ENCODE measurements around the gene IGLON5.

IGLON5 gene

GRCh38 chr19:51368366-51369282, 57.2 kb downstream of the IGLON5 start, which contains the start of gene CLDND2:
CLDND2 (minus strand) TSS chr19:51369003; CDS start chr19:51368577, 426 bp downstream.
- Histone ChIP-seq H3K4me1 (ENCODE audit: control insufficient read depth in 1 of 2, insufficient read depth in 2 of 2, low read length in 2 of 2) (peaks cover 16 to 22% of the 10 kb centered on the region in 2 experiments), H2AFZ (ENCODE audit: insufficient read depth, low read length, poor library complexity) (peak within 1 kb of the TSS; percentile 80), H3K27me3 (ENCODE audit: insufficient read depth, low read length) (no peaks in the 10 kb centered on the region), H3K9me3 (ENCODE audit: insufficient read depth, low read depth, low read length) (no peaks in the 10 kb centered on the region), H3K4me2 (ENCODE audit: low read length) (peak within 1 kb of the TSS; percentile 90), H3K4me3 (ENCODE audit: low read depth, low read length) (peak within 1 kb of the TSS; percentile 92), H3K14ac (ENCODE audit: low read length) (peak within 1 kb of the TSS; percentile 90), H4K8ac (ENCODE audit: low read depth, low read length) (peak within 1 kb of the TSS; percentile 87), H3K36me3 (ENCODE audit: control insufficient read depth in 1 of 2, insufficient read depth in 2 of 2, low read length in 2 of 2) (no peaks in the 10 kb centered on the region), H2BK5ac (ENCODE audit: low read depth, low read length, poor library complexity) (peak within 1 kb of the TSS; percentile 90), H3K27ac (ENCODE audit: low read depth, low read length) (peak within 1 kb of the TSS; percentile 93), H2BK120ac (ENCODE audit: insufficient read depth, low read length, poor library complexity) (peak within 1 kb of the TSS; percentile 78), H2AK5ac (ENCODE audit: low read length) (peak within 1 kb of the TSS; percentile 57), H3K23ac (ENCODE audit: low read length) (no peak within 1 kb of the TSS), H2BK12ac (ENCODE audit: low read length) (peak within 1 kb of the TSS; percentile 52), H3K4ac (ENCODE audit: low read depth, low read length) (peak within 1 kb of the TSS; percentile 35), H4K91ac (ENCODE audit: low read depth, low read length) (peak within 1 kb of the TSS; percentile 87), H3K9ac (ENCODE audit: low read length) (peak within 1 kb of the TSS; percentile 68), H4K12ac (ENCODE audit: low read depth, low read length) (peak within 1 kb of the TSS; percentile 85), H3K18ac (ENCODE audit: low read length) (peak within 1 kb of the TSS; percentile 93), H3K79me1 (ENCODE audit: low read length) (peaks cover 26% of the 10 kb centered on the region), H3K79me2 (ENCODE audit: control insufficient read depth, insufficient read depth, low read length, poor library complexity) (peaks cover 16% of the 10 kb centered on the region)
- no peak for DNase-seq
- WGBS (ENCODE audit: extremely low coverage, insufficient coverage, insufficient read length): no CpG with 5 or more reads among the region's 23 CpGs

- no peak overlapping the region for H2AK5ac ChIP-seq (ENCODE audit: low read length)
- no peaks in the 10 kb centered on the region for H3K36me3 ChIP-seq (ENCODE audit: control insufficient read depth in 1 of 2, insufficient read depth in 2 of 2, low read length in 2 of 2)
- DNase-seq: no peak
- no peak overlapping the region for H4K8ac ChIP-seq (ENCODE audit: low read depth, low read length)
- WGBS (ENCODE audit: extremely low coverage, insufficient coverage, insufficient read length): no CpG with 5 or more reads among the region's 4 CpGs
- H3K18ac ChIP-seq (ENCODE audit: low read length): no peak overlapping the region
- H3K79me1 ChIP-seq (ENCODE audit: low read length): peaks cover 26% of the 10 kb centered on the region
- H2AFZ ChIP-seq (ENCODE audit: insufficient read depth, low read length, poor library complexity): no peak overlapping the region
- no peak overlapping the region for H3K23ac ChIP-seq (ENCODE audit: low read length)
- H3K4me3 ChIP-seq (ENCODE audit: low read depth, low read length): no peak overlapping the region
- no peak overlapping the region for H3K14ac ChIP-seq (ENCODE audit: low read length)
- H3K9ac ChIP-seq (ENCODE audit: low read length): no peak overlapping the region
- H3K4me1 ChIP-seq (ENCODE audit: control insufficient read depth in 1 of 2, insufficient read depth in 2 of 2, low read length in 2 of 2): peaks cover 11 to 15% of the 10 kb centered on the region in 2 experiments
- H2BK12ac ChIP-seq (ENCODE audit: low read length): no peak overlapping the region
- H3K27me3 ChIP-seq (ENCODE audit: insufficient read depth, low read length): no peaks in the 10 kb centered on the region
- H2BK120ac ChIP-seq (ENCODE audit: insufficient read depth, low read length, poor library complexity): no peak overlapping the region
- H3K27ac ChIP-seq (ENCODE audit: low read depth, low read length): no peak overlapping the region
- no peak overlapping the region for H2BK5ac ChIP-seq (ENCODE audit: low read depth, low read length, poor library complexity)
- no peak overlapping the region for H3K4ac ChIP-seq (ENCODE audit: low read depth, low read length)
- no peak overlapping the region for H4K12ac ChIP-seq (ENCODE audit: low read depth, low read length)
- H3K79me2 ChIP-seq (ENCODE audit: control insufficient read depth, insufficient read depth, low read length, poor library complexity): peaks cover 16% of the 10 kb centered on the region
- H3K9me3 ChIP-seq (ENCODE audit: insufficient read depth, low read depth, low read length): no peaks in the 10 kb centered on the region
- no peak overlapping the region for H3K4me2 ChIP-seq (ENCODE audit: low read length)
- no peak overlapping the region for H4K91ac ChIP-seq (ENCODE audit: low read depth, low read length)
Measured at GRCh38 chr19:51370230-51370629, 58.8 kb downstream of the IGLON5 start.

GRCh38 chr19:51371186-51371690, 59.8 kb downstream of the IGLON5 start:
- Histone ChIP-seq H2AFZ (ENCODE audit: insufficient read depth, low read length, poor library complexity) (no peak overlapping the region), H3K4me3 (ENCODE audit: low read depth, low read length) (no peak overlapping the region), H3K79me2 (ENCODE audit: control insufficient read depth, insufficient read depth, low read length, poor library complexity) (peaks cover 12% of the 10 kb centered on the region), H3K4me2 (ENCODE audit: low read length) (no peak overlapping the region), H3K27me3 (ENCODE audit: insufficient read depth, low read length) (no peaks in the 10 kb centered on the region), H3K14ac (ENCODE audit: low read length) (no peak overlapping the region), H3K18ac (ENCODE audit: low read length) (no peak overlapping the region), H4K12ac (ENCODE audit: low read depth, low read length) (no peak overlapping the region), H3K27ac (ENCODE audit: low read depth, low read length) (no peak overlapping the region), H4K91ac (ENCODE audit: low read depth, low read length) (no peak overlapping the region), H3K4me1 (ENCODE audit: control insufficient read depth in 1 of 2, insufficient read depth in 2 of 2, low read length in 2 of 2) (peaks cover 7 to 9% of the 10 kb centered on the region in 2 experiments), H3K23ac (ENCODE audit: low read length) (no peak overlapping the region), H3K79me1 (ENCODE audit: low read length) (peaks cover 19% of the 10 kb centered on the region), H3K36me3 (ENCODE audit: control insufficient read depth in 1 of 2, insufficient read depth in 2 of 2, low read length in 2 of 2) (no peaks in the 10 kb centered on the region), H3K4ac (ENCODE audit: low read depth, low read length) (no peak overlapping the region), H2AK5ac (ENCODE audit: low read length) (no peak overlapping the region), H2BK12ac (ENCODE audit: low read length) (no peak overlapping the region), H4K8ac (ENCODE audit: low read depth, low read length) (no peak overlapping the region), H3K9ac (ENCODE audit: low read length) (no peak overlapping the region), H2BK120ac (ENCODE audit: insufficient read depth, low read length, poor library complexity) (no peak overlapping the region), H2BK5ac (ENCODE audit: low read depth, low read length, poor library complexity) (no peak overlapping the region), H3K9me3 (ENCODE audit: insufficient read depth, low read depth, low read length) (no peaks in the 10 kb centered on the region)
- no peak for DNase-seq
- WGBS (ENCODE audit: extremely low coverage, insufficient coverage, insufficient read length): no CpG with 5 or more reads among the region's 8 CpGs

- H3K79me2 ChIP-seq (ENCODE audit: control insufficient read depth, insufficient read depth, low read length, poor library complexity): peaks cover 7% of the 10 kb centered on the region
- H2AK5ac ChIP-seq (ENCODE audit: low read length): no peak overlapping the region
- no peak overlapping the region for H3K4me3 ChIP-seq (ENCODE audit: low read depth, low read length)
- no peak overlapping the region for H4K12ac ChIP-seq (ENCODE audit: low read depth, low read length)
- no peak overlapping the region for H3K14ac ChIP-seq (ENCODE audit: low read length)
- H2AFZ ChIP-seq (ENCODE audit: insufficient read depth, low read length, poor library complexity): no peak overlapping the region
- no peaks in the 10 kb centered on the region for H3K36me3 ChIP-seq (ENCODE audit: control insufficient read depth in 1 of 2, insufficient read depth in 2 of 2, low read length in 2 of 2)
- no peak overlapping the region for H2BK120ac ChIP-seq (ENCODE audit: insufficient read depth, low read length, poor library complexity)
- H3K9ac ChIP-seq (ENCODE audit: low read length): no peak overlapping the region
- H2BK5ac ChIP-seq (ENCODE audit: low read depth, low read length, poor library complexity): no peak overlapping the region
- no peak overlapping the region for H4K91ac ChIP-seq (ENCODE audit: low read depth, low read length)
- no peak overlapping the region for H3K4ac ChIP-seq (ENCODE audit: low read depth, low read length)
- H4K8ac ChIP-seq (ENCODE audit: low read depth, low read length): no peak overlapping the region
- H3K18ac ChIP-seq (ENCODE audit: low read length): no peak overlapping the region
- DNase-seq: no peak
- H3K27me3 ChIP-seq (ENCODE audit: insufficient read depth, low read length): no peaks in the 10 kb centered on the region
- H3K4me1 ChIP-seq (ENCODE audit: control insufficient read depth in 1 of 2, insufficient read depth in 2 of 2, low read length in 2 of 2): peaks cover 7 to 9% of the 10 kb centered on the region in 2 experiments
- H3K23ac ChIP-seq (ENCODE audit: low read length): no peak overlapping the region
- H3K9me3 ChIP-seq (ENCODE audit: insufficient read depth, low read depth, low read length): no peaks in the 10 kb centered on the region
- WGBS (ENCODE audit: extremely low coverage, insufficient coverage, insufficient read length): no CpG with 5 or more reads among the region's 18 CpGs
- H3K79me1 ChIP-seq (ENCODE audit: low read length): peaks cover 12% of the 10 kb centered on the region
- no peak overlapping the region for H2BK12ac ChIP-seq (ENCODE audit: low read length)
- H3K4me2 ChIP-seq (ENCODE audit: low read length): no peak overlapping the region
- no peak overlapping the region for H3K27ac ChIP-seq (ENCODE audit: low read depth, low read length)
Measured at GRCh38 chr19:51372021-51372648, 60.7 kb downstream of the IGLON5 start.

Data from trophoblast cell (in vitro differentiated cells and primary cell).